Cardiac fibroblast (primary cell): ENCODE measurements around the gene EXD3.
A peak's percentile ranks its signal among the peaks of the same experiment; 100 is the strongest.

Experiments
- DNase-seq, 2 donors: peaks; one replicate each; pipeline versions ENCODE4 v3.0.0 to v3.0.0-alpha.2; 2010; ENCODE audit warnings: low read depth in 2 of 2
- H3K4me3 ChIP-seq, 2 donors: replicated peaks in 1 of 2; 1 replicate in 1 of 2; 2 replicates in 1 of 2; pipeline ENCODE4 v1.5.1; 2011; ENCODE audit warnings: low read depth in 2 of 2, low read length in 2 of 2, mild to moderate bottlenecking in 2 of 2, moderate library complexity in 1 of 2
- TF ChIP-seq, protein P1 (sequence below): IDR thresholded peaks from one replicate; pipeline ENCODE4 v1.5.1; 2011; ENCODE audit warnings: low read depth, mild to moderate bottlenecking, low read length, inconsistent platforms

Gene EXD3

GRCh38 chr9:137299938-137300337, 123.0 kb downstream of the EXD3 start:
- no peak overlapping the region for H3K4me3 ChIP-seq
- no peak for DNase-seq
- TF ChIP-seq, protein P1, sequence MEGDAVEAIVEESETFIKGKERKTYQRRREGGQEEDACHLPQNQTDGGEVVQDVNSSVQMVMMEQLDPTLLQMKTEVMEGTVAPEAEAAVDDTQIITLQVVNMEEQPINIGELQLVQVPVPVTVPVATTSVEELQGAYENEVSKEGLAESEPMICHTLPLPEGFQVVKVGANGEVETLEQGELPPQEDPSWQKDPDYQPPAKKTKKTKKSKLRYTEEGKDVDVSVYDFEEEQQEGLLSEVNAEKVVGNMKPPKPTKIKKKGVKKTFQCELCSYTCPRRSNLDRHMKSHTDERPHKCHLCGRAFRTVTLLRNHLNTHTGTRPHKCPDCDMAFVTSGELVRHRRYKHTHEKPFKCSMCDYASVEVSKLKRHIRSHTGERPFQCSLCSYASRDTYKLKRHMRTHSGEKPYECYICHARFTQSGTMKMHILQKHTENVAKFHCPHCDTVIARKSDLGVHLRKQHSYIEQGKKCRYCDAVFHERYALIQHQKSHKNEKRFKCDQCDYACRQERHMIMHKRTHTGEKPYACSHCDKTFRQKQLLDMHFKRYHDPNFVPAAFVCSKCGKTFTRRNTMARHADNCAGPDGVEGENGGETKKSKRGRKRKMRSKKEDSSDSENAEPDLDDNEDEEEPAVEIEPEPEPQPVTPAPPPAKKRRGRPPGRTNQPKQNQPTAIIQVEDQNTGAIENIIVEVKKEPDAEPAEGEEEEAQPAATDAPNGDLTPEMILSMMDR = no peak

- no peak overlapping the region for H3K4me3 ChIP-seq
- no peak for DNase-seq
- TF ChIP-seq, protein P1 = no peak
These were observed 123.8 kb downstream of the EXD3 start for GRCh38 chr9:137299203-137299565.

DNA sequence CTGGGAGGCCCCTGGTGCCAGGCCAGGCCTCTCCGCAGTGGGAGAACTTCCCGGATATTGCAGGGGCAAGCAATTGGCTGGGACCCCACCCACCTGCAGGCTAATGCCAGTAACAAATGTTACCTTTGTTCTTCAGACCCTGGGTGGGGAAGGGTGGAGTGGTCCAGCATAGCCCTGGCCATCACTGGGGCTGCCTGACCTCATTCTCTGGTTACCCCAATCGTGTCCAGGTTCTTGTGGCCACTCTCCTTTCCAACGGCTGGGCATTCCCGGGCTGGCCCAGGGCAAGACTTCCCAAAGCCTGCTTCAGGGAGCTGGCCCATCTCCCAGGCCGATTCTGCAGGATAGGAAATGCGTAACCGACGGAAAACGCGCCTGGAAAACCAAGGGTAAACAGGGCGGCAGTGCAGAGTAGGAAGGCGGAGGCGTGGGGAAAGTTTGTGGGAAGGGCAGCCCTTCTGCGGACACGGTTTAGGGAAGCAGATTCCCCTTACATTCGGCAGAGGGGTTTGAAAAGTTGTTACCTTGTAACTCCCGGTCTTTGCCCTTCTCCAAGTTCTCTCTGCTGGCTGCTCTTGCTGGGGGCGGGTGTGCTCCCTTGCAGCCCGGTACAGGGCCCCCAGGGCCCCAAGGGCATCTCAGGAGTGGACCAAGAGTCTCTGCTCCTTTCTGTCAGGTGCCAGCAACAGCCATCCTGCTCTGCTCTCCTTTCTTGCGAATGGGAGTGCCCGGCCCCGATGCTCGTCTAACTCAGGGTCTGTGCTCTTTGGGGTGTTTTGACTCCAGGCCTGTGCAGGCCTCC, 124.4 kb downstream of the EXD3 start:
- DNase-seq = peak in 1 of 2 donors; percentile 59
- no peak overlapping the region for H3K4me3 ChIP-seq

GRCh38 chr9:137297966-137298365, 125.0 kb downstream of the EXD3 start:
- no peak for DNase-seq
- H3K4me3 ChIP-seq = no peak overlapping the region
- TF ChIP-seq, protein P1 = no peak

More for the DNA sequence above, 124.4 kb downstream of the EXD3 start:
- TF ChIP-seq, protein P1 = no peak

DNA sequence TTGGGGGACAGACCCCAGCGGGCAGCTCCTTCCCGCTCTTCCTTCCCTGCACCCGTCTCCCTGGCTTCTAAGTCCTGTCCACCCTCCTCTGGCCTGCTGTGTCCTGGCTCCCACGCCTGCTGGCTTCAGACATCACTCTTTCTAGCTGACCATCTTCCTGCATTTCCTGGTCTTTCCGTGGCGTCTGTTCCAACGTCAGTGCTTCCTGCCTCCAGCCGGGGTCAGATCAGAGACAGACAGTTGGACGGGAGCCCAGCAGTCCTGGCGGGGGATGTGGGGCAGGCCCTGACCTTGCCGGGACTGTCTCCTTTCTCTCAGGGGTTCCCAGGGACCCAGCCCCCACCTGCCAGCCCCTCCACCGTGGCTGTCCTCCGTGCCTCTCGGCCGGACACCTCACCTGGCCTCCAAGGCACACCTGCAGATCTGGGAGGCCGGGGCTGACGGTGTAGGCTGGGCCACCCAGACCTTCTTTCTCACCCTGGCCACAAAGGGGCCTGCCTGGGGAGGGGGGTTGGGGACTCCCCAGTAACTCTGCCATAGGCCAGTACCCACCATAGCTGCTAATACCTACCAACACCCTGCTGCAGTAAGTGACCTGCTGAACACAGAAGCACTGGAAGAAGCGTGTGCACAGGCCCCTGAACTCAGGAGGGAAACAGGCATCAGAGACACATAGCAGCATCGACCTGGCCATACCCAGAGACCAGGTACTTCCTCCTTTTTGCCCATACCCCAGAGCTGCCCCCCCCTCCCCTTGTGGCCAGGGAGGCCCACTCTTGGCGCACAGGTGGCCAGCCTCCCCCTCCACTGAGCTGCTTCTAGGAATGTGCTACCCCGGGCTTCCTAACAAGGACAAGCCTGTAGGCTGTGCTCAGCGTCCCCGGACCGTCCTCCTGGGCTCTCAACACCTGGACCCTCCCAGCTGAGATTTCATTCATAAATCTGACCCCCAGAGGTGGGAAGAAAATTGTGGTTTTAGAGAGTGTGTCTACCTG, 126.0 kb downstream of the EXD3 start:
- TF ChIP-seq, protein P1 = no peak
- peak overlapping the region; percentile 28 to 30 for H3K4me3 ChIP-seq
- DNase-seq = peak; percentile 56 to 91

- TF ChIP-seq, protein P1 = no peak
- peak overlapping the region; percentile 28 to 30 for H3K4me3 ChIP-seq
- no peak for DNase-seq
These were observed 126.9 kb downstream of the EXD3 start for GRCh38 chr9:137295849-137296669.
